ENCODE data around the gene IL13RA2. TPM values are rescaled to one million over a fixed set of nuclear protein-coding genes. Genes with fewer than 3 reads are reported as not detected.

Gene IL13RA2
- total RNA-seq, 1 donor from 2014 or later: 0.35 TPM

- ATAC-seq (no peak), DNase-seq (no peak)
- H3K4me3 ChIP-seq: no peak overlapping the region
- intact Hi-C loops (cut with DNase I): no loop called here
- no peak overlapping the region for H3K27ac ChIP-seq
- H3K4me1 ChIP-seq: no peaks in the 10 kb centered on the region
- H3K36me3 ChIP-seq: no peaks in the 10 kb centered on the region
- H3K27me3 ChIP-seq (ENCODE audit: low read depth): no peaks in the 10 kb centered on the region
- TF ChIP-seq, protein P1, sequence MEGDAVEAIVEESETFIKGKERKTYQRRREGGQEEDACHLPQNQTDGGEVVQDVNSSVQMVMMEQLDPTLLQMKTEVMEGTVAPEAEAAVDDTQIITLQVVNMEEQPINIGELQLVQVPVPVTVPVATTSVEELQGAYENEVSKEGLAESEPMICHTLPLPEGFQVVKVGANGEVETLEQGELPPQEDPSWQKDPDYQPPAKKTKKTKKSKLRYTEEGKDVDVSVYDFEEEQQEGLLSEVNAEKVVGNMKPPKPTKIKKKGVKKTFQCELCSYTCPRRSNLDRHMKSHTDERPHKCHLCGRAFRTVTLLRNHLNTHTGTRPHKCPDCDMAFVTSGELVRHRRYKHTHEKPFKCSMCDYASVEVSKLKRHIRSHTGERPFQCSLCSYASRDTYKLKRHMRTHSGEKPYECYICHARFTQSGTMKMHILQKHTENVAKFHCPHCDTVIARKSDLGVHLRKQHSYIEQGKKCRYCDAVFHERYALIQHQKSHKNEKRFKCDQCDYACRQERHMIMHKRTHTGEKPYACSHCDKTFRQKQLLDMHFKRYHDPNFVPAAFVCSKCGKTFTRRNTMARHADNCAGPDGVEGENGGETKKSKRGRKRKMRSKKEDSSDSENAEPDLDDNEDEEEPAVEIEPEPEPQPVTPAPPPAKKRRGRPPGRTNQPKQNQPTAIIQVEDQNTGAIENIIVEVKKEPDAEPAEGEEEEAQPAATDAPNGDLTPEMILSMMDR (IDR thresholded peaks at IDR 0.05): no peak
- H3K9me3 ChIP-seq: no peaks in the 10 kb centered on the region
Observed at GRCh38 chrX:115021121-115021520, 3.7 kb upstream of the IL13RA2 start.

DNA sequence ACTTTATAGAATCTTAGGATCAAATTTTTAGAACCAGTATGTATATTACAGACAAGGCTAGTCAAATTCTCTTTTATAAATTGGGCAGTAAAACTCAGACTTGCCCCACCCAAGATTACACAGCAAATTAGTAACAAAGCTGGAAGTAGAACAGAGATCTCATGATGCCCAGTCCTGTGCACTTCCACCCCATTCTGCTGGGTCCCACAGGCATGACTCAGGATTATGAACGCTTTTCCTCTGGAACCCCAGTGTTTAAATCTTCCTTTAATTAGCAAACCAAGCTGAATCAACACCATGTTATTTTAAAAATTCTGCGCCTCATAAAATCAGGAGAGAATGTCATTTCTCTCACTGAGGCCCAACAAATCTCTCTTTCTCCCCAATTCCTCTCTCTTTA is 1.5 kb upstream of the IL13RA2 start:
- Histone ChIP-seq H3K9me3 (no peaks in the 10 kb centered on the region), H3K4me3 (no peak overlapping the region), H3K27ac (no peak overlapping the region), H3K27me3 (ENCODE audit: low read depth) (no peaks in the 10 kb centered on the region), H3K4me1 (no peaks in the 10 kb centered on the region), H3K36me3 (no peaks in the 10 kb centered on the region)
- DNase-seq (no peak), ATAC-seq (no peak)
- TF ChIP-seq, protein P1 (IDR thresholded peaks at IDR 0.05): no peak
- intact Hi-C loops (cut with DNase I): no loop called here

GRCh38 chrX:115018040-115018647 is 728 bp upstream of the IL13RA2 start:
- intact Hi-C loops (cut with DNase I): no loop called here
- H3K27me3 ChIP-seq (ENCODE audit: low read depth): no peaks in the 10 kb centered on the region

GRCh38 chrX:115013705-115014104 is 3.7 kb downstream of the IL13RA2 start:
- TF ChIP-seq, protein P1 (IDR thresholded peaks at IDR 0.05): no peak
- Histone ChIP-seq H3K9me3 (no peaks in the 10 kb centered on the region), H3K36me3 (no peaks in the 10 kb centered on the region), H3K27ac (no peak overlapping the region), H3K27me3 (ENCODE audit: low read depth) (no peaks in the 10 kb centered on the region), H3K4me3 (no peak overlapping the region), H3K4me1 (no peaks in the 10 kb centered on the region)
- ATAC-seq (no peak), DNase-seq (no peak)
- intact Hi-C loops (cut with DNase I): no loop called here

More at GRCh38 chrX:115018040-115018647, 728 bp upstream of the IL13RA2 start:
- DNase-seq (no peak), ATAC-seq (no peak)
- H3K36me3 ChIP-seq: no peaks in the 10 kb centered on the region
- H3K4me1 ChIP-seq: no peaks in the 10 kb centered on the region
- no peaks in the 10 kb centered on the region for H3K9me3 ChIP-seq
- H3K27ac ChIP-seq: no peak overlapping the region
- H3K4me3 ChIP-seq: no peak overlapping the region
- TF ChIP-seq, protein P1 (IDR thresholded peaks at IDR 0.05): peak; percentile 15

DNA sequence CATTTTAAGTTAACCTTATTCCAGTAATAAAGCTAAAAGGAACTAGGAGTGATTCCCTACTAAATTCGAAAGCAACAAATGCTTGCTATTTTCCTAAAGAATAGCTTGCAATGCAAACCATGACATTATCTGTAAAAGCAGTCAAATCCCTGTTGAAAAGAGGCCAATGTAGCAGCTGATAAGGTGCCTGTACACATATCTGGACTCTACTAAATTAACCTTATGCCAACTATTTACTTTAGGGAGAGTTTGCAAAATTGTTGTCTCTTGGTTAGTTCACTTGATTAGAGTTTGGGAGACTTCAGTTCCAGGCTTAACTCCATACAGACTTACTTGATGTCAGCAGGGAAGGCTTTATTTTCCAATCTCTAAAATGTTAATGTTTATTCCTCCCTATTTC is 6.0 kb downstream of the IL13RA2 start:
- DNase-seq: no peak
- Histone ChIP-seq H3K36me3 (no peaks in the 10 kb centered on the region), H3K4me1 (no peaks in the 10 kb centered on the region), H3K9me3 (no peaks in the 10 kb centered on the region), H3K27me3 (ENCODE audit: low read depth) (no peaks in the 10 kb centered on the region), H3K4me3 (no peak overlapping the region), H3K27ac (no peak overlapping the region)
- TF ChIP-seq, protein P1 (IDR thresholded peaks at IDR 0.05): no peak
- intact Hi-C loops (cut with DNase I): no loop called here
- ATAC-seq: no peak
